GM19043 (cell line): Measurements from ENCODE around the gene SLC12A4.

Source experiments
- ATAC-seq: cut with Tn5 transposase; IDR thresholded peaks from one replicate; pipeline ENCODE4 v1.9.1; 2021; ENCODE audit warnings: low read depth; ENCODE audit not compliant: unreplicated experiment

SLC12A4 gene

DNA sequence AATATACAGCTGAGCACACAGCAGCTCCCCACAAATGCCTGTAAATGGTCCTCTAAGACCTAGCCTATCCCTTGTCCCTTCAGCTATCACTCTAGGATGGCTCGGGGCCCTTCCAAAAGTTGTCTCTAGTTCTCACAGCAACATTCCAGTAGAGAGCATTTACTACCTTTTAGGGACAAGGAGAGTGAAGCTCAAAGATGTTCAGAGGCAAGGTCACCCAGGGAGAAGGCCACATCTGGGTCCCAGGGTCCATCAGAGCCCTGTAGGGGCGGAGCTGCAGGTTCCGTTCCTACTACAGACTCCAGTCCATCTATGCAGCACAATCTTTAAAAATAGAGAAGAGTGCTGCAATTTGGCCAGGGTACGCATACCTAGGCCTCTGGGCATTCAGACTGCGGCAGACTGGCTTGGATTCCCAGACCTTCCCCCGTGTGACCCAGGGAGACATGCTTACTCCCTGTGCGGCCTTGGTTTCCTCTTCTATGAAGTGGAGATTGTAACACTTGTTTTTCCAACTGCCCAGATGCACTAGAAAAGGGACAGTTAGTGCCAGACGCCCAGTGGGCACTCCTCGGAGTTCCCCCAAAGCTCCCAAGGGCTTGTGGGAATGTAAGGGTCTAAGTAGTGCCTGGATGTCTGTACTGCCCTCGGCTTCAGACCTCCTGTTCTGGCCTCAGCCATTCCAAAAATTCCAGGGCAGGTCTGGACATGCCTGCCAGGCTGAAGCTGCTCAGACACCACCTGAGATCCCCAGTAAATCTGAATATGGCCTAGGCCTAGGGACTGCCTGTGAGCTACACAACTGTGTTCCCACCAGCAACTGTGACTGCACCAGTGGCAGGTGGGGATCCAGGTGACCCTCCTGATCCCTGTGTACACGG is 2.5 kb downstream of the SLC12A4 start:
- ATAC-seq, result no peak

DNA sequence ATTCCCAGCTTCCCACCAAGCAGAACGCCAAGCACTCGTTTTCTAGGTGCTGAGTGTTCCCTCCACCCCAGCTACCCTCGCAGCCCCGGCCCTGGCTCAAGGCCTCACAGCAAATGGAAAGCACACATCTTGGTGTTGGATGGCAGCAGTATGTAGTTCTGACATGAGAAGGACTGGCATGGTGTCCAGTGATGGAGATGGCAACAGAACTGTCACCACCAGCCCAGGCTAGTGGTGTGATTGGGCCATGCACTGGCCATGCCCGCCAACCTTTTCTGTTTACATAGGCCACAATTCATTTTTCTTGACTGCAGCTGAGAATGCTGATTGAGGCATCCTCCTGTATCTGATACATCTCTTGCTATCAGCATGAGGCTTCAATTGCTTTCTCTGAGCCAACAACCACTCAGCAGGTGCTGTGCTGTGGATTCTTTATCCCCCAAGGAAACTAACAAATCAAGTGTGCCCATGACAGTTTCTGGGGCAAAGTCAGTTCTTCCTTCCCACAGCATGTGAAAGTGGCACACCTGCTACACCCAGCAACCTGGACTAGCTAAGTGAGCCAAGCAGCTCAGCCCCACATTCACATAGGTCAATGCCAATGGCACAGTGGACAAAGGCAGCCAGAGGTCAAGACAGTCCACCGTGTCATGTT is 3.8 kb downstream of the SLC12A4 start:
- ATAC-seq, result no peak

DNA sequence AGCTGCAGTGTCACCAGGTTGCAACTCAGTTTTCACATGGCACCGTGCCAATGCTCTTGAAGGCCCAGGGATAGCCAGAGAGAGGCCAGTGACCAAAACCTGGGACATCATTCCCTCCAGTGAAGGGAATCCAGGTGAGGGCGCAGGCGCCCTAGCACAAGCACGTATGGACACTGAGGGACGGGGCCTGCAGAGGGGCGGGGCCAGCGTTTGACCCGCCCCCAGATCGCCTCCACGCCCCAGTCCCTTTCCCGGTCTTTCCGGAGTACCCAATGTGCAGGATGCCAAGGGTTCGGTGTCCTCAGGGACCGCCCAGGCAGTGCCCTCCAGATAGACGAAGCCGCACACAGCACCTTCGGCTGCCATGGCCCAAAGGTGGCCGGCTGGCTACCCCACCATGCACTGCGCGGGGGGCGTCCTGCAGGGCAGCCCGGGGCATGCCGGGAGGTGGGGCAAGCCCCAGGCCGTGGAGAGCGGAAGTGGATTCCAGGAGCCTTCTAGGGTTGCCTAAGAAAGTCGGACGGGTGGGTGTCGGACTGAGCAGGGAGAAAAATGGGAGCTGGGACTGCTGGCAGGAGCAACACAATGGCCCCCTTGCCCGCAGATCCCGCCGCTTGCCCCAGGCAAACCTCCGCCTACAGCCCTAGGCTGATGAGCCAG is 4.6 kb downstream of the SLC12A4 start:
- no peak for ATAC-seq

GRCh38 chr16:67963292-67963661 is 5.2 kb downstream of the SLC12A4 start:
- no peak for ATAC-seq

DNA sequence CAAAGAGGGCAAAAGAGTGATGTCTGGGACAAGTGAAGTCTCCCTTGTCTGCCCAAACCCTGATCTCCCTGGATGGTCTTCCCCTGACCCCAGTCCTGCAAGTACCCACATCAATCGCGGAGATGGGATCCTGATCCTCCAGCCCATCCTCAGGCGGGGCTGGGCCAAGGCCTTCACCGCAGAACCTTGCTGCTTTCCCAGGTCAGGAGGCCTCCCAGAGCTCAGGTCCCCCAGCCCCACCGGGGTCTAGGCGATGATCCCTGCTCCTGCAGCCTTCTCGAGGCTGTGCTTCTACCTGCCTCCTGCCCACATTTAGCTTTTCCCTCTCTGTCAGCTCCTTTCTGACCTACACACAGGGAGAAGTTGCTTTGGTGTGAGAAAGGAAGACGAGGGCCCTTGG is 6.3 kb downstream of the SLC12A4 start:
- ATAC-seq, result no peak

- ATAC-seq, result no peak
These were observed 6.9 kb downstream of the SLC12A4 start for GRCh38 chr16:67961551-67961957.

- ATAC-seq, result no peak
These were observed 8.7 kb downstream of the SLC12A4 start for GRCh38 chr16:67959536-67960329.

GRCh38 chr16:67957622-67958021 is 10.8 kb downstream of the SLC12A4 start:
- ATAC-seq, result no peak

GRCh38 chr16:67954421-67955196 is 13.8 kb downstream of the SLC12A4 start:
- no peak for ATAC-seq

- no peak for ATAC-seq
These were observed 14.6 kb downstream of the SLC12A4 start for GRCh38 chr16:67953641-67954375.

DNA sequence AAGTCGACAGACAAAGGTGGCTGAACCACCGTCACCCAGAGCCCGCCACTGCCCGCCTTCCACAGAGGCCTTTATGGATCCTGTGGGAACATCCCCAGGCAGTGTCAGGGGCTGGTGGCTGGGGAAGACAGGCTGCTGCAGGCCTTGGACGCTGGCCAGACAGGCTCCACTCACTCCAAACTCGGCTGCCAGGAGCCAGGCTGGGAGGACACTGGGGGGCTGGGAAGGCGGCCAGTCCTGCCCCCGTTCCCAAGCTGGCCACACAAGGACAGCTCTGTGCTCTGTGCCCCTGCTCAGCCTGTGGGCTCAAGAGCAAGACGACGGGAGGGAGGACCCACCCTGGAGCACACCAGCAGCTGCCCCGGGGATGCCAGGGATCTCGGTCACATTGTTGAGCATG is 17.0 kb downstream of the SLC12A4 start:
- ATAC-seq, result no peak

DNA sequence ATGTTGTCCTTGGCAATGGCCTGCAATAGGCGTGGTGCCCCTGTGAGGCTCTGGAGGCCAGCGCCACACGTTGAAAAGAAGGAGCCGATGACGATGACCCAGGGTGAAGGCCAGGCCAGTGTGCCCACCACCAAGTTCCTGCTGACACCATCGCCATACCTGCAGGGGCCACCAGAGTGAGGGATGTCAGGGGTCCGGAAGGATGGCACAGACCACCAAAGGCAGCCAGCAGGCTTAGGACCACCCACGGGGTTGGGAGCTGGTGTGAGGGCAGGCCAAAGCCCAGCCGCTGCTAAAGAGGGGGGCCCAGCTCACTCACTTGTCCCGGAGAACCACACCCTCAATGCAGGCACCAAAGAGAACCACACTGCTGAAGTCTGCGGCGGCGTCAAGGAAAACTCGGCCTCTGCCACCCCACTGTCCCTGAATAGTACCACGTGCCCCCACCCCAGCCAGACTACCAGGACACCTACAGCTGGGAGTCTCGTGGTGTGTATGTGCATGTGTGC is 18.0 kb downstream of the SLC12A4 start:
- no peak for ATAC-seq

DNA sequence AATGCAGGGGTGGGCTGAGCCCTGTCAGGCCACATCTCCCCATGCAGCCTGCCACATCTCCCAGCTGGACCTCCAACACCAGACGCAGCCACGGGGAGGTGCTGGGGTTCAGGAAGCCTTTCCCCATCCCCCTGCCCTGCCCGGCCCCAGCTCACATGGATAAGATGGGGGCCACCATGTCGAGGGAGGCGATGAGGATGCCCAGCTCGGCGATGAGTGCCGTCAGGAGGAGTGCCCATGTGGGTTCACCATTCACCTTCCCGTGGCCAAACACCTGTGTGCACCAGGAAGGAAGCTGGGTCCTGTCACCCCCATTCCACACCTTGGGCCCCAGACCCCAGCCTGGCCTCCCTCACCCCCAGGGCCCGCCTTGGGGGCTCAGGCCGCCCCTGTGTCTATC is 18.8 kb downstream of the SLC12A4 start:
- no peak for ATAC-seq

DNA sequence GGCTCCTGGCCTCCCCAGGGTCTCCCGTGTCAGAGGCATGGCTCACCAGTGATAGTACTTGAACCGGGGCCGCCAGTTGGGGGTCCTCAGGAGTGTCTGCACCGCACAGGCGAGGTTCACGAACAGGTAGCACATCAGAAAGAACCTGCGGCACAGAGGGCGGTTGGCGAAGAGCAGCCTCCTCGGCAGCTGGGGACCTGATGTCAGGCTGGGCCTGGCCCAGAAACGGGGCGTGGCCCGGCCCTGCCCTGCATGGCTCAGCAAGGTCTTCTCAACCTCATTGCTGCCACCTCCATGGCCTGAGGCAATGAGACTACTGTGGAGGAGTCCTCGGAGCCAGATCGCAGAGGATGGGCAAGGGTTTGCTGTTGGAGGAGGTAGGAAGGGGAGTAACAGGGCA is 20.4 kb downstream of the SLC12A4 start:
- ATAC-seq, result no peak

GRCh38 chr16:67946966-67947558 is 21.4 kb downstream of the SLC12A4 start:
- ATAC-seq, result no peak

DNA sequence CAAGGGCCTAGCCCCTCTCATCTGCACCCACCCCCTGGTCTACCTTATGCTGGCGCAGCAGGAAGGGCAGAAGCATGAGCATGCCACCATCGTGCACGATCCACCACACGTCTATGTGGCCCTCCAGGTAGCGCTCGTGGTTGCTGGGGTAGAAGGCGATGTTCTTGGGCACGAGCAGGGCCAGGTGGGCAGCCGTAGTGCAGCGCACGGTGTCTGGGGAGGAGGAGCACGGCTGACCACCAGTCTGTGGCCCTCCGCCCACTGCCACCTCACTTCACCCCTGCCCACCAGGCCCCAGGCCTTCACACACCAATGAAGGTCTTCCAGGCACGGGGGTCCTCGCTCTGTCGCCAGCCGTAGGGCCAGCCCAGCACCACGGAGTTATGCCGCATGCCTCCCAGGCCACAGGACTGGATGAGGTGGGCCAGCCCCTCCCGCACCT is 22.3 kb downstream of the SLC12A4 start:
- ATAC-seq, result no peak

DNA sequence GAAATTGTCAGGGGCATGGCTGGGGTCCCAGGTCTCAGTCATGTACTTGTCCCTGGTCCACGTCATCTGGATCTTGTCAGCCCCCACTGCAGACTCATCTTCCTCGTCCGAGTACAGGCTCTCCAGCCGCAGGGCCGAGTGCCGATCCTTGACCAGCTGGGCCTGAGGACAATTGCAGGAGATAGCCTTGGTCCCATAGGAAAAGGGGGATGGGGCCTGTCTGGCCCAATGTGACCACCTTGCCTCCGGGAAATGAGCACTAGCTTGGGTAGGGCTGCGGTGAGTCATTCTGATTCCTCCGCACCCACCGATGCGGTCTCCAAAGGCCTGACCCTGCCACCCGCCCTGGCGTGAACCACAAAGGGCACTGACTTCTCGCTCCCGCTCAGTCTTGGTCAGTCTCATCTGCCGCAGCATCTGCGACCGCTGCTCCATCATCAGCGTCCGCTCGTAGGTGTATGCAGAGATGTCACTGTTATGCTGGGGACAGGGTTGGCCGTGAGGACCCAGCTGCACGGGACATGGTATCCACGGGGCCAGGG is 23.0 kb downstream of the SLC12A4 start:
- ATAC-seq, result no peak

DNA sequence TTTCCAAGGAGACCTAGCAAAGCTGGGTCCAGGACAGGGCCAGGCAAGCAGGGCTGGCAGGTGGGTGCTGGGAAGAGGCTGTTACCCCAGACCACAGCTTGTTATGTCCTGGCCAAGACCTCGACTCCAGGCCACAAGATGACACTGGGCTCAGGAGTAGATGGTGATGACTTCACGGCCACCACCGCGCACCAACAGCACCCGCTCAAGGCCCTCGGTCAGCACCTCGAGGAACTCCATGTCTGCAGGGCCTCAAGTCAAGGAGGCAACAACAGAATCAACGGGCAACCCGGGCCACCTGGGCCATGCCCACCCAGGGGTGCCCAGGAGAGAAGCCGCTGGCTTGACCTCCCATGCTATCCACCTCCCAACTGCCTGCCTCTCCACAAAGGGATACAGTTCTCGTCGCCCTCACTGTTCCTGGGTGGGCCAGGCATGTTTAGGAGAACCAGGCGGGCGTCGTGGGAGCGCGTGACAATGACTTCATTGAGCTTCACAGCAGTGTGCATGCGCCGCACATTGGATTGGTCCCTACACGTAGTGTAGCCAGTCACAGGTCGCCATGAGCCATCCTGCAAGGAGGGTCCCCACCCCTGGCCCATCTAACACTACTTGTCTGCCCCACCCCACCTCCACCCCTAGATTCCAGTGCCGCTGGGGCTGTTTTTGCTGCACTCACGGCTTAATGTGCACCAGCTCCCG is 23.6 kb downstream of the SLC12A4 start:
- no peak for ATAC-seq
